ENCODE results near the gene PPP1R7. TPM values are rescaled to one million over a fixed set of nuclear protein-coding genes. Genes with fewer than 3 reads are reported as not detected.

PPP1R7 gene
- total RNA-seq, 1 donor, result 27.2 TPM

DNA sequence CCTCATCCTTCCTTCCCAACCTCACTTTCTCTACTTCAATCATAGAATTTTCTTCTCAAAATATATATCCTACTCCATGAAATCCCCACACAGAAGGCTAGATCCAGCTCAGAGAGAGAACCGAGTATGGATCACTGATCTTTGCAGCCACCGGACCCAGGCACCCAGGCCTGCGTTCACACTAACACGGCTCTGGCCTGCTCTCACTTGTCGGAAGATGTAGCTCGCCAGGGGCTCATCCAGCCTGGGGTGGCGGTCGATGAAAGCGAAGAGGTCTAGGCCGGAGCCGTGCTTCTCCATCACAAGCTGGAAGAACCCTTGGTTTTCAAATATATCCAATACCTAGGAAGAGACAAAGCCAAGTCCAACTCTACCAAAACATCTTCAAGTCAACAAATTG, 35.4 kb upstream of the PPP1R7 start:
- Histone ChIP-seq H3K27me3 (ENCODE audit: insufficient read depth, low read length) (no peaks in the 10 kb centered on the region), H3K9me3 (ENCODE audit: low read depth, low read length) (no peaks in the 10 kb centered on the region), H3K4me1 (ENCODE audit: insufficient read depth, low read length) (peaks cover 10% of the 10 kb centered on the region), H3K4me3 (ENCODE audit: low read length) (no peak overlapping the region)

DNA sequence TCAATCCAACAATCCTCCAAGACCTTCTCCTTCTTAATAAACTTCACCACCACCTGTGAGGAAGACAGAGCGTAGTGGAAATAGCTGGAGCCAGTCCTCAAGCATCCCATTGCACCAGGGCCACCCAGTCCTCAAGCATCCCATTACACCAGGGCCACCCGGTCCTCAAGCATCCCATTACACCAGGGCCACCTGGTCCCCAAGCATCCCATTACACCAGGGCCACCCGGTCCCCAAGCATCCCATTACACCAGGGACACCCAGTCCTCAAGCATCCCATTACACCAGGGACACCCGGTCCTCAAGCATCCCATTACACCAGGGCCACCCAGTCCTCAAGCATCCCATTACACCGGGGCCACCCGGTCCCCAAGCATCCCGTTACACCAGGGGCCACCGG, 34.9 kb upstream of the PPP1R7 start:
- Histone ChIP-seq H3K4me3 (ENCODE audit: low read length) (no peak overlapping the region), H3K27me3 (ENCODE audit: insufficient read depth, low read length) (no peaks in the 10 kb centered on the region), H3K9me3 (ENCODE audit: low read depth, low read length) (no peaks in the 10 kb centered on the region), H3K4me1 (ENCODE audit: insufficient read depth, low read length) (peaks cover 4% of the 10 kb centered on the region)

DNA sequence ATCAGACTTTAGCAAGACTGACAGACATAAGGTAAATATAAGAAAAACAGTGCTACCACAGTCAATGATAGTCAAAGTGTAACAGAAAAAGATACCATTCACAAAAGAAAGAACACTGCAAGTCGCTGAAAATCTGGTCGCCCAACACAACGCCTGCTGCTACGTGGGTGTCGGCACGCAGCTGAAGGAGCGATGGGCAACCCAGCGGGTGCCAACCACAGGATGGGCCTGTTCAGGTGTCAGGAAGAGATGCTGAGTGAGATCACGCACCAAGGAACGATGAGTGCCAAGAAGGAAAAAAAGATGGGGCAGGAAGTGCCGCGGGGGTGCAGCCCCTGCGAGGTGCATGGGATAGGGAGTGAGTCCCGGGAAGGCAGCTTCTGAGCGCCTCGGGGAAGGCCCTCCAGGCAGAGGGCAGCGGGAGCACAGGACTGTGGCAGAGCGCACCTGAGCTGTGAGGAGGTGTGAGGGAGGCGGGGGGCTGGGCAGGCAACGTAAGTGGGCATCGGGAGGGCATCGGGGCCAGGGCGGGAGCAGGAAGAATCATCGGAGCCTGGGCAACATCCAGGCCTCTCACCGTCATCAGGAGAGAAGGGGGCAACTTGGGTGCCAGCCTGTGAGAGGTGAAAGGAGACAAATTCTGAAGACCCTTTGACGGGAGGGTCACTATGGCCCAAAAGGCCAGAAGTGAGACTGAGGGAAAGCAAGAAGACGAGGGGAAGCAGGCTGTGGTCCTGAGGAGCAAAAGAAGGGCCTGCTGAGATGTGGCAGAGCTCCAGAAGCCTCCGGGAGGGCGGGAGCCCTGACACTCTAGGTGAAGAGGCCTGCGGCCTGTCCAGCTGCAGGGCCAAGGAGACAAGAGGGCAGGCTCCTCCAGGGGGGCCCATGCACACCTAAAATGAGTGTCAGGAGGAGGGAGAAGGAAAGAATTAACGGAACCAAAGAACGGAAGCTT, 33.4 kb upstream of the PPP1R7 start:
- Histone ChIP-seq H3K27me3 (ENCODE audit: insufficient read depth, low read length) (no peaks in the 10 kb centered on the region), H3K4me3 (ENCODE audit: low read length) (no peak overlapping the region), H3K9me3 (ENCODE audit: low read depth, low read length) (no peaks in the 10 kb centered on the region), H3K4me1 (ENCODE audit: insufficient read depth, low read length) (no peaks in the 10 kb centered on the region)

DNA sequence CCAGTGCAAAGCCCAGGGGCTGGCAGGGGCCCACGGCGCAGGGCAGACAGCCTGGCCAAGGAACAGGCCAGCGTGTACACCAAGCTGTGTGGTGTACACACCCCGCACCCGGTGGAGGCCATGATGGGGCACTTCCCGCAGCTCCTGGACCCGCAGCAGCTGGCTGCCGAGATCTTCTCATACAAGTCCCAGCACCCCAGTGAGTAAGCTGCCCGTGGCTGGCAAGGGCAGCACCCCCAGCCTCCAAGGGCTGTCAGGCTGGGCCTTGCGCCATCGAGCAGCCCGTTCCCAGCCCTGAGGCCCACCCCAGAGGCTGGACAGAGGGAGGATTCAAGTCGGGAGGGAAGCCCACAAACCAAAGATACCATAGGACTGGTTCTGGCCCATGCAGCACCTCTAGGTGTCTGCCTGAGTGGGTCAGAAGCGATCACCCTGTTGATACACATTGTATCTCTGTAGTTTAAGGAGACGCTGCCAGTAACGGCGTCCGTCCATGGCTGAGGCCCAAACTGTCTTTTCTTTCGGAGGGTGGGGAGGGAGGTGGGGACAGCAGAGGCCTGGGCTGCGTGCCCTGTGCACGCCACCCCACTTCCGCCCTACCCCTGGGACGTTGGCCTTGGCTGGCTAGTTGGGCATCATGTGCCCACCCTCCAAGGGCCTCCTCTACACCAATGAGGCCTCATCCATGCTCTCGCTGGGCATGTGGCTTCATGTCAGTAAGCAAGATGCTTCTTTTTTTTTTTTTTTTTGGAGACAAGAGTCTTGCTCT, 31.3 kb upstream of the PPP1R7 start:
- no peak overlapping the region for H3K4me3 ChIP-seq (ENCODE audit: low read length)
- H3K4me1 ChIP-seq (ENCODE audit: insufficient read depth, low read length), result no peaks in the 10 kb centered on the region
- no peaks in the 10 kb centered on the region for H3K27me3 ChIP-seq (ENCODE audit: insufficient read depth, low read length)
- H3K9me3 ChIP-seq (ENCODE audit: low read depth, low read length), result no peaks in the 10 kb centered on the region

DNA sequence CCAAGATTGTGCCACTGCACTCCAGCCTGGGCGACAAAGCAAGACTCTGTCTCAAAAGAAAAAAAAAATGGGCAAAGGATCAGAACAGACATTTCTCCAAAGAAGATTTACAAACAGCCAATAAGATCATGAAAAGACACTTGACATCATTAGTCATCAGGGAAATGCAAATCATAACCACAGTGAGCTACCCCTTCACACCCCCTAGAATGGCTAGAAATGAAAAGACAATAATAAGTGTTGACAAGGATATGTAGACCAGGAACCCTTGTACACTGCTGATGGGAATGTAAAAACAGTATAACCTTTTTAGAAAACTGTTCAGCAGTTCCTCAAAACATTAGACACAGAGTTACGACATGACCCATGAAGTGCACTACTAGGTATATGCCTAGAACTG, 29.8 kb upstream of the PPP1R7 start:
- Histone ChIP-seq H3K4me3 (ENCODE audit: low read length) (no peak overlapping the region), H3K4me1 (ENCODE audit: insufficient read depth, low read length) (no peaks in the 10 kb centered on the region), H3K9me3 (ENCODE audit: low read depth, low read length) (no peaks in the 10 kb centered on the region), H3K27me3 (ENCODE audit: insufficient read depth, low read length) (no peaks in the 10 kb centered on the region)

DNA sequence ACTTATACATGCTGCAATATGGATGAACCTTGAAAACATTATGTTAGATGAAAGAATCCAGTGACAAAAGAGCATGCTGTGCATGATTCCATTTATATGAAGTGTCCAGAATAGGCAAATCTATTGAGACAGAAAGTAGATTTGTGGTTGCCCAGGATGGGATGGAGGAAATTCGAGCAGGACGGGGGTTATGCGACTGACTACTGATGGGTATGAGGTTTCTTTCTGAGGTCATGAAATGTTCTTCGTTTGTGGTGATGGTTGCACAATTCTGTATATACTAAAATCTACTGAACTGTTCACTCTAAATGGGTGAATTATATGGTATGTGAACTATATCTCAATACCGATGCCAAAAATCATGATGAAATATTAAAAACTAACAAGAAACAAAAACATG, 29.3 kb upstream of the PPP1R7 start:
- Histone ChIP-seq H3K4me1 (ENCODE audit: insufficient read depth, low read length) (no peaks in the 10 kb centered on the region), H3K9me3 (ENCODE audit: low read depth, low read length) (no peaks in the 10 kb centered on the region), H3K4me3 (ENCODE audit: low read length) (no peak overlapping the region), H3K27me3 (ENCODE audit: insufficient read depth, low read length) (no peaks in the 10 kb centered on the region)

DNA sequence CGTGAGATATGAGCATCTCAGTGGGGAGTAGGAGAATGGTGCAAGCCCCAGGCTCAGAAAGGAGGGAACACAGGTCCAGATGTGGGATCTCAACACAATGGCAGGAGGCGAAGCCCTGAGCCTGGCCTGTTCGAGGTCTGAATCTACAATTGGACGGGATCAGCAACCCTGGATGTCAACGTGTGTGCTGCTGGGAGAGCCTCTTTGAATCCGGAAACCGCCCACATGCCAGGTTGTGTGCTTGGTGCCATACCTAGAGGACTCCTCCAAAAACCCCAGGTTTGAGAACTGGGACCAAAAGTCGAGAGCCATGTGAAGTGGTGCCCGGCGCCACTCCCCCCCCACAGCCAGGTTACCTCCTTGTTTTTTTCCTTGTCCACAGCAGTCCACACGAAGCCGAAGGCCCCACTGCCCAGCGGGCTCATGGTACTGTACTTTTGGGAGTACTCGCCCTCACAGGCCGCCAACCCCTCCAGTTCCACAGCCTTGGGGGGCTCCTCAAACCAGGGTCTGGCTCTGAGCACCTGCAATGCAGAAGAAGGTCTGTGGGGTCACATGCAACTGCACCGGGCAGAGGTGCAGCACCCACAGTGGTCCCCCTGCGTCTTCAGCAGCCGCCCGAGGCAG, 27.8 kb upstream of the PPP1R7 start:
- H3K9me3 ChIP-seq (ENCODE audit: low read depth, low read length), result no peaks in the 10 kb centered on the region
- no peaks in the 10 kb centered on the region for H3K4me1 ChIP-seq (ENCODE audit: insufficient read depth, low read length)
- no peak overlapping the region for H3K4me3 ChIP-seq (ENCODE audit: low read length)
- H3K27me3 ChIP-seq (ENCODE audit: insufficient read depth, low read length), result no peaks in the 10 kb centered on the region

DNA sequence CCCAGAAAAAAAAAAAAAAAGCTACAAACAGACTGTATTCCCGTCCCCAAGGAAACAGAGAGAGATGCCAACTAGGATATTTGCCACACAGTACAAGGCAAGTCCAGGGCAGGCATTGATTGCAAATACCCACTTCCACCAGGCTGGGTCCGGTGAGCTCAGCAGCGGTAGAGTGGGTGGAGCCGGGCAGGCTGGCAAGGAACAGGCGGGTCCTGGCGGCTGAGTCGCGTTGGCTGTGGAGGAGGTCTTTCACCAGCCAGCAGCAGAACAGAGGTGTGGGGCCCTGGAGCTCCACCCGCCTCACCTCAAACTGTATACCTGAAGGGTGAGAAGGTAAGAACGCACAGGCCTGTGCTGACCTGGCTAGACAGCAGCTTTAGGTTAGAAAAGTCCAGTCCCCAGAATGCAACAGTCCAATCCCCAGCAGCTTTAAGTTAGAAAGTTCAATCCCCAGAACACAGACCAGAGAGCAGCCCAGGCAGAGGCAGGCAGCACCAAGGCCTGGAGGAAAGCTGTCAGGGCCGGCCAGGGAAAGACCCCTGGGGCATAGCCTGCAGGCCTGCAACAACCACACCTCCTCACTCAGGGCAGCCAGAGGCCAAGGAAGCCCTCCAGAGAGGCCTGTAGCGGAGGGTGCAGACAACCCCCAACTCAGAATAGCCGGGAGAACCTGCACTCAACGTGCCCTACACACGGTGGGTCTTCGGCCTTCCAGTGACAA, 26.3 kb upstream of the PPP1R7 start:
- H3K27me3 ChIP-seq (ENCODE audit: insufficient read depth, low read length), result no peaks in the 10 kb centered on the region
- no peaks in the 10 kb centered on the region for H3K4me1 ChIP-seq (ENCODE audit: insufficient read depth, low read length)
- no peaks in the 10 kb centered on the region for H3K9me3 ChIP-seq (ENCODE audit: low read depth, low read length)
- H3K4me3 ChIP-seq (ENCODE audit: low read length), result no peak overlapping the region

DNA sequence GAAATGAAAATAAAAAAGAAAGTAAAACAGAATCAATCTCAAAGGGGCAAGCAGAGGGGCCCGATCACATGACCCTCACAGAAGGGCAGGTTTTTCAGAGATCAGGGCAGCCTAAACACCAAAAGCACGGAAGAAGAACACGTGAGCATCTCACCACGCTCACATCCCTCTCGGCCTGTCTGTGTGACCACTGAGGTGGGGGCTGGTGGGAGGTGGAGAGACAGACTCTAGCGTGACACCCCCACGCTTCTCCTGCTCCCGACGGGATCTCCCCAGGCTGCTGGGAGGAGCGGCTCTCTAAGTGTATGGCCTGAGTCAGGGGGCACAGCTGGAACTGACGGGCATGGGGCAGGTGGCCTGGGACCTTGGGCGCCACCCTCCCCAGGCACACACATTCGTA, 24.6 kb upstream of the PPP1R7 start:
- Histone ChIP-seq H3K4me1 (ENCODE audit: insufficient read depth, low read length) (no peaks in the 10 kb centered on the region), H3K9me3 (ENCODE audit: low read depth, low read length) (no peaks in the 10 kb centered on the region), H3K27me3 (ENCODE audit: insufficient read depth, low read length) (no peaks in the 10 kb centered on the region), H3K4me3 (ENCODE audit: low read length) (no peak overlapping the region)

DNA sequence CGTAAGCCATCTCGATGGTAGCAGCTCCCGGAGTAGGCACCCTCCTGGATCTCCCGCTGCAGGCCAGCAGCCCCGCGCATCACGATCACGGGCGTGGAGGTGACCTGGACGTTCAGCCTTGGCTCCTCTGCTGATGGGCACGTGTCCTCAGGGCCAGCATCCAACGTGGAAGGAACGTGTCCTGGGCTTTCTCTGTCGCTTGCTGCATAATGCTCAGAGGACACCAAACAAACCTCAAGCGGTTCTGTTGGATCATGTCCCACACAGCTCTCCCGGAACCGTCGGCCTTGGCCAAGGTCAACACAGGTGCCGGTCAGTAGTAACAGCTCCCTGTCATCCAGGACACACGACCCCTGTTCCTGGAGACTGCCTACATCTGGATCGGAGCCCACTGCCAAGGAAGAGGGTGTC, 24.1 kb upstream of the PPP1R7 start:
- Histone ChIP-seq H3K27me3 (ENCODE audit: insufficient read depth, low read length) (no peaks in the 10 kb centered on the region), H3K4me3 (ENCODE audit: low read length) (no peak overlapping the region), H3K9me3 (ENCODE audit: low read depth, low read length) (no peaks in the 10 kb centered on the region), H3K4me1 (ENCODE audit: insufficient read depth, low read length) (no peaks in the 10 kb centered on the region)

DNA sequence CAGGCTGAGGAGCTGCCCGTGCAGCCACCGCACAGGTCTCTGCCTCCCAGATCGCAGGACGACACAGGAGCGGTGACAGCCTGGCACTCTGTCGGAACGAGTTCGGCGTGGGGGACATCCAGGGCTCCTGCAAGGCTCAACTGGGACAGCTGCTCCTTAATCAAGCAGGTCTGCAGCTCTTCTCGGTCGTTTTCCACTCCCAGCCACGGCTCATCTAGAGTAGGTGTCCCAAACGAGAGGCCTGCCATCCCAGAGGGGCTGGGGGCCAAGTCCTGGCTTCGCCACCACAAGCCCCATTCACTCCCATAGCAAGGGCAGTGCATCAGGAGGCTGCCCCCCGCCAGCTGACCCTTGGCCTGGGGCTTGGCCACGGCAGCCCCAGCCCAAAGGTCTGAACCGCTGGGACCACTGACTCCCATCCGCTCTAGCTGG, 23.5 kb upstream of the PPP1R7 start:
- H3K4me1 ChIP-seq (ENCODE audit: insufficient read depth, low read length), result no peaks in the 10 kb centered on the region
- no peaks in the 10 kb centered on the region for H3K9me3 ChIP-seq (ENCODE audit: low read depth, low read length)

DNA sequence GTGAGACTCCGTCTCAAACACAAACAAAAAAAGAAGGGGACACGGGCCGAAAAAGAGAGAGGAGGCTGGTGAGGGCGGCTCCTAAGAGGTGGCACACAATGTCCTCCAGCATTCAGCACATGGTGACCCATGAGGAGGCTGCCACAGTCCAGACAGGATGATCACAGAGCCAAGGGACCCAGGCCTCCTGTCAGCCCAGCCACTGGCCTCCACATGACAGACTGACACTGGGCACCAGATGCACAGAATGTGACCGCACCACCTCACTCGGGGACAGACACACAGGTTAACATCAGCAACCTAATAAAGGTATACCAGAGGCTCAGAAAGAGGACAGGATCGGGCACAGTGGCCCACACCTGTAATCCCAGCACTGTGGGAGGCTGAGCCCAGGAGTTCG, 22.0 kb upstream of the PPP1R7 start:
- H3K4me3 ChIP-seq (ENCODE audit: low read length), result no peak overlapping the region
- H3K4me1 ChIP-seq (ENCODE audit: insufficient read depth, low read length), result no peaks in the 10 kb centered on the region
- no peaks in the 10 kb centered on the region for H3K27me3 ChIP-seq (ENCODE audit: insufficient read depth, low read length)
- no peaks in the 10 kb centered on the region for H3K9me3 ChIP-seq (ENCODE audit: low read depth, low read length)

More for the DNA sequence above, 23.5 kb upstream of the PPP1R7 start:
- Histone ChIP-seq H3K4me3 (ENCODE audit: low read length) (no peak overlapping the region), H3K27me3 (ENCODE audit: insufficient read depth, low read length) (no peaks in the 10 kb centered on the region)

DNA sequence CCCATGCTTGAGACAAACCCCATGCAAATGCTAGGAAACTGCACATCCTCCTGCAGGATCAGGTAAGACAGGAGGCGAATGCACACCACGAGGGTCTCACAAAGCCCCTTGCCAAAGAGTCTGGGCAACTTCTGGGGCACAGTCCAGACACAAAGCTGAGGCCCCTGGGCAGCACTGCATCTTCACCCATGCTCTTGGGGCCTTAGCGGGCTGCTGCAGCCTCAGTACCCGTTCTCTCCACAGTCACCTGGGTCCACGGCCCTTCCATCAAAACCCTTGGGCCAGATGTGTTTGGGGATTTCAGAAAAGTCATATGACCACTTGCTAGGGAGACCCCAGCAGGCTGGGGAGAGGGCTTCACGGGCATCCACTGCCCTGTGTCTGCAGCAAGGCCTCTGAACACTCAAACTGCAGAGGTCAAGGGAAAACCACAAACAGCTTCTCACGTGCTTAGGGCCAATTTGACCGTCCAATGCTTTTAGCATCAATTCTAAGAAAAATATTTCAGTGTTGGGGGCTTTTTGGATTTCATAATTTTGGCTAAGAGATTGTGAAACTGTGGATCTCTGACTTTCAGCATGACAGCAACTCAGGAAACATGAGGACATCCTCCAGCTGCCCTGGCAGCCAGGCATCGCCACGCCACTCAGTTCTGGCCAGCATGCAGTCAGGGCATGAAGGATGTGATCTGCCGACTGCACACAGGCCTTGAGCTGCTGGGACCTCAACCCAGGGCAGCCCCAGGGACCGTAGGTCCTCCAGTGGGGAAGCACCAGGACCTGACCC, 21.0 kb upstream of the PPP1R7 start:
- no peaks in the 10 kb centered on the region for H3K27me3 ChIP-seq (ENCODE audit: insufficient read depth, low read length)
- H3K4me3 ChIP-seq (ENCODE audit: low read length), result no peak overlapping the region
- no peaks in the 10 kb centered on the region for H3K4me1 ChIP-seq (ENCODE audit: insufficient read depth, low read length)
- H3K9me3 ChIP-seq (ENCODE audit: low read depth, low read length), result no peaks in the 10 kb centered on the region

DNA sequence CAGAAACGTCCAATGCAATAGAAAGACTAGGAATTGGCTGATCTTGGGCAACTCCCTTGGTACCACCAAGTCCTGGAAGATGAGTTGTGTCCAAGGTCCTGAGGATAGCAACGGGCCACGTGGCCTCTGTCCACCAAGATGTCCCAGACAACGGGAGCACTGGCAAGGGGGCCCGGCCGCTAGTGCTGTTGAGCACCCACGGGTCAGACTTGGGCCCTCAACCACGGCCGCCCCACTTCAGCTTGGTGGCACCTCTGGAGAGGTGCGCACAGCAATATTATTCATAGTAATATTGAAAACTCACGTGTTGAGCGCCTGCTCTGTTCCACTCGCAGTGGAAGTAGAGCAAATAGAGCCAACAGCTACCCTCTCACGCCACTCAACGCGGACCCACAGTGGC, 20.0 kb upstream of the PPP1R7 start:
- H3K9me3 ChIP-seq (ENCODE audit: low read depth, low read length), result no peaks in the 10 kb centered on the region
- no peaks in the 10 kb centered on the region for H3K27me3 ChIP-seq (ENCODE audit: insufficient read depth, low read length)
- H3K4me3 ChIP-seq (ENCODE audit: low read length), result no peak overlapping the region
- H3K4me1 ChIP-seq (ENCODE audit: insufficient read depth, low read length), result no peaks in the 10 kb centered on the region
